GM18870 (cell line): ENCODE measurements around the gene FARP1.

Source experiments
- ATAC-seq: cut with Tn5 transposase; IDR thresholded peaks from one replicate; pipeline ENCODE4 v1.9.1; 2021; ENCODE audit warnings: moderate library complexity; ENCODE audit not compliant: unreplicated experiment

The FARP1 gene

GRCh38 chr13:98279473-98280175 is 136.7 kb downstream of the FARP1 start:
- peak; percentile 61 for ATAC-seq

GRCh38 chr13:98280176-98280510 is 137.2 kb downstream of the FARP1 start:
- no peak for ATAC-seq

- no peak for ATAC-seq
Measured at GRCh38 chr13:98284679-98285078, 141.8 kb downstream of the FARP1 start.

GRCh38 chr13:98285317-98285716 is 142.4 kb downstream of the FARP1 start:
- ATAC-seq = no peak

- ATAC-seq = no peak
Measured at GRCh38 chr13:98285852-98286594, 143.1 kb downstream of the FARP1 start.

- no peak for ATAC-seq
Measured at GRCh38 chr13:98286799-98287198, 143.9 kb downstream of the FARP1 start.

- no peak for ATAC-seq
Measured at GRCh38 chr13:98288211-98288610, 145.3 kb downstream of the FARP1 start.

- ATAC-seq = no peak
Measured at GRCh38 chr13:98289339-98289945, 146.5 kb downstream of the FARP1 start.

- ATAC-seq = no peak
Measured at GRCh38 chr13:98290261-98290660, 147.4 kb downstream of the FARP1 start.

GRCh38 chr13:98291658-98292057 is 148.8 kb downstream of the FARP1 start:
- no peak for ATAC-seq

GRCh38 chr13:98293103-98293502 is 150.2 kb downstream of the FARP1 start:
- no peak for ATAC-seq

- ATAC-seq = no peak
Measured at GRCh38 chr13:98293570-98294142, 150.8 kb downstream of the FARP1 start.

- no peak for ATAC-seq
Measured at GRCh38 chr13:98295371-98295770, 152.5 kb downstream of the FARP1 start.

GRCh38 chr13:98297051-98297450 is 154.2 kb downstream of the FARP1 start:
- ATAC-seq = no peak

GRCh38 chr13:98297745-98298144 is 154.9 kb downstream of the FARP1 start:
- ATAC-seq = no peak

- ATAC-seq = no peak
Measured at GRCh38 chr13:98298599-98298998, 155.7 kb downstream of the FARP1 start.

GRCh38 chr13:98299235-98299965 is 156.5 kb downstream of the FARP1 start:
- ATAC-seq = no peak

- no peak for ATAC-seq
Measured at GRCh38 chr13:98299966-98300350, 157.1 kb downstream of the FARP1 start.

GRCh38 chr13:98300956-98301641 is 158.2 kb downstream of the FARP1 start:
- ATAC-seq = no peak

GRCh38 chr13:98301721-98302120 is 158.8 kb downstream of the FARP1 start:
- ATAC-seq = no peak

GRCh38 chr13:98303858-98304257 is 161.0 kb downstream of the FARP1 start:
- ATAC-seq = no peak
